GM11168 (cell line): ENCODE measurements around the gene USPL1.
"Not testable (repeated sequence)": the region's sequence is repeated elsewhere in the genome, so short reads cannot be mapped to it uniquely, and the experiment has no call there.

Experiments used
- in situ Hi-C: fragments of 300-500 bp; cut with MboI; formaldehyde crosslinking; loops from one replicate; pipeline ENCODE4 v1.12.0; 2022; ENCODE audit warnings: low sequenced_read_pairs; ENCODE audit not compliant: unreplicated experiment

The USPL1 gene

GRCh38 chr13:30617315-30618185, at the start of gene USPL1:
Gene USPL1 (plus strand): TSS chr13:30617920. CDS start chr13:30621141, 3,221 bp downstream.
- in situ Hi-C loops, result no loop called here

GRCh38 chr13:30569901-30570576, 47.7 kb upstream of the USPL1 start:
- in situ Hi-C loops, result no loop called here

GRCh38 chr13:30570691-30571090, 47.0 kb upstream of the USPL1 start:
- in situ Hi-C loops, result no loop called here

GRCh38 chr13:30572859-30573275, 44.9 kb upstream of the USPL1 start:
- in situ Hi-C loops, result no loop called here

- in situ Hi-C loops, result no loop called here
These were observed 41.2 kb upstream of the USPL1 start for GRCh38 chr13:30576528-30576927.

- in situ Hi-C loops, result no loop called here
These were observed 40.3 kb upstream of the USPL1 start for GRCh38 chr13:30577401-30577852.

GRCh38 chr13:30580852-30581502, 36.7 kb upstream of the USPL1 start:
- in situ Hi-C loops, result no loop called here

- in situ Hi-C loops, result no loop called here
These were observed 36.1 kb upstream of the USPL1 start for GRCh38 chr13:30581582-30581981.

GRCh38 chr13:30584051-30584731, 33.5 kb upstream of the USPL1 start:
- in situ Hi-C loops, result no loop called here

- in situ Hi-C loops, result no loop called here
These were observed 31.9 kb upstream of the USPL1 start for GRCh38 chr13:30585748-30586262.

- in situ Hi-C loops, result no loop called here
These were observed 30.5 kb upstream of the USPL1 start for GRCh38 chr13:30587231-30587630.

GRCh38 chr13:30587739-30588138, 30.0 kb upstream of the USPL1 start:
- in situ Hi-C loops, result no loop called here

- in situ Hi-C loops, result no loop called here
These were observed 24.7 kb upstream of the USPL1 start for GRCh38 chr13:30593001-30593400.

GRCh38 chr13:30600496-30600895, 17.2 kb upstream of the USPL1 start:
- in situ Hi-C loops, result no loop called here

- in situ Hi-C loops, result no loop called here
These were observed 15.9 kb upstream of the USPL1 start for GRCh38 chr13:30601836-30602235.

- in situ Hi-C loops, result no loop called here
These were observed 12.7 kb upstream of the USPL1 start for GRCh38 chr13:30605052-30605451.

GRCh38 chr13:30607186-30607585, 10.5 kb upstream of the USPL1 start:
- in situ Hi-C loops, result not testable (repeated sequence)

GRCh38 chr13:30607908-30608307, 9.8 kb upstream of the USPL1 start:
- in situ Hi-C loops, result no loop called here

GRCh38 chr13:30608364-30608763, 9.4 kb upstream of the USPL1 start:
- in situ Hi-C loops, result no loop called here

GRCh38 chr13:30610311-30610710, 7.4 kb upstream of the USPL1 start:
- in situ Hi-C loops, result no loop called here
